Measurements from ENCODE around the gene PPFIA3.
"Not testable (repeated sequence)": the region's sequence is repeated elsewhere in the genome, so short reads cannot be mapped to it uniquely, and the experiment has no call there.

PPFIA3 gene

GRCh38 chr19:49120325-49120683 lies 960 bp downstream of the PPFIA3 start:
- Histone ChIP-seq H3K36me3 (replicated peaks; ENCODE audit: insufficient read depth, low read length) (no peaks in the 10 kb centered on the region), H3K9me2 (replicated peaks; ENCODE audit: insufficient read depth, low read length) (no peaks in the 10 kb centered on the region), H3K27me3 (replicated peaks; ENCODE audit: insufficient read depth, low read length) (peaks cover 30% of the 10 kb centered on the region), H3K4me3 (ENCODE audit: low read length) (0 out of 2 replicates have a peak overlapping the region, but pooled peaks have one; percentile 86), H3F3A (ENCODE audit: insufficient read depth, low read length) (0 out of 2 replicates have a peak, but pooled peaks cover 4% of the 10 kb centered on the region), H3K9ac (ENCODE audit: low read length) (no peak overlapping the region), H2AFZ (ENCODE audit: low read length) (peak overlapping the region; percentile 69; the same call in 1 of the 2 replicates), H3K4me1 (ENCODE audit: low read length) (peaks cover 6% of the 10 kb centered on the region), H3K27ac (ENCODE audit: low read length) (no peak overlapping the region), H3K4me2 (ENCODE audit: low read depth, low read length) (peak overlapping the region; percentile 100; the same call in 1 of the 2 replicates), H3K9me3 (replicated peaks; ENCODE audit: insufficient read depth, low read length) (no peaks in the 10 kb centered on the region), H3K79me2 (ENCODE audit: low read length) (no peaks in the 10 kb centered on the region), H4K20me1 (ENCODE audit: insufficient read depth, low read length) (no peaks in the 10 kb centered on the region)
- DNase-seq: no peak
- no peak for TF ChIP-seq CTCF (IDR thresholded peaks at IDR 0.05; ENCODE audit: low read length)
- TF ChIP-seq EZH2 (optimal IDR thresholded peaks at IDR 0.05; ENCODE audit: low read depth, low read length): no peak
- no peak for TF ChIP-seq EZH2phosphoT487 (IDR thresholded peaks at IDR 0.05; ENCODE audit: low read length)

GRCh38 chr19:49120868-49121267 lies 1.5 kb downstream of the PPFIA3 start:
- no peak overlapping the region for H3K4me2 ChIP-seq (ENCODE audit: low read depth, low read length)
- no peak for DNase-seq

GRCh38 chr19:49121841-49122240 lies 2.5 kb downstream of the PPFIA3 start:
- not testable (repeated sequence) for H2AFZ ChIP-seq (ENCODE audit: low read length); DNase-seq; H3K27ac ChIP-seq (ENCODE audit: low read length); H3K4me3 ChIP-seq (ENCODE audit: low read length); H3K4me2 ChIP-seq (ENCODE audit: low read depth, low read length); H3K9me3 ChIP-seq (replicated peaks; ENCODE audit: insufficient read depth, low read length); H3K79me2 ChIP-seq (ENCODE audit: low read length); H3K36me3 ChIP-seq (replicated peaks; ENCODE audit: insufficient read depth, low read length); H3K9me2 ChIP-seq (replicated peaks; ENCODE audit: insufficient read depth, low read length); H3F3A ChIP-seq (ENCODE audit: insufficient read depth, low read length); H3K4me1 ChIP-seq (ENCODE audit: low read length); H4K20me1 ChIP-seq (ENCODE audit: insufficient read depth, low read length); H3K9ac ChIP-seq (ENCODE audit: low read length)
- peaks cover 30% of the 10 kb centered on the region for H3K27me3 ChIP-seq (replicated peaks; ENCODE audit: insufficient read depth, low read length)

More at GRCh38 chr19:49120868-49121267, 1.5 kb downstream of the PPFIA3 start:
- Histone ChIP-seq H2AFZ (ENCODE audit: low read length) (no peak overlapping the region), H3K9me2 (replicated peaks; ENCODE audit: insufficient read depth, low read length) (no peaks in the 10 kb centered on the region), H3K4me3 (ENCODE audit: low read length) (no peak overlapping the region), H3K9me3 (replicated peaks; ENCODE audit: insufficient read depth, low read length) (no peaks in the 10 kb centered on the region), H3K4me1 (ENCODE audit: low read length) (peaks cover 6% of the 10 kb centered on the region), H3K27ac (ENCODE audit: low read length) (no peak overlapping the region), H3K9ac (ENCODE audit: low read length) (no peak overlapping the region), H3K36me3 (replicated peaks; ENCODE audit: insufficient read depth, low read length) (no peaks in the 10 kb centered on the region), H4K20me1 (ENCODE audit: insufficient read depth, low read length) (no peaks in the 10 kb centered on the region), H3F3A (ENCODE audit: insufficient read depth, low read length) (0 out of 2 replicates have a peak, but pooled peaks cover 4% of the 10 kb centered on the region), H3K27me3 (replicated peaks; ENCODE audit: insufficient read depth, low read length) (peaks cover 30% of the 10 kb centered on the region), H3K79me2 (ENCODE audit: low read length) (no peaks in the 10 kb centered on the region)
- TF ChIP-seq EZH2phosphoT487 (IDR thresholded peaks at IDR 0.05; ENCODE audit: low read length) (no peak), CTCF (IDR thresholded peaks at IDR 0.05; ENCODE audit: low read length) (no peak), EZH2 (optimal IDR thresholded peaks at IDR 0.05; ENCODE audit: low read depth, low read length) (no peak)

GRCh38 chr19:49123285-49123684 lies 3.9 kb downstream of the PPFIA3 start:
- not testable (repeated sequence) for H3K9me2 ChIP-seq (replicated peaks; ENCODE audit: insufficient read depth, low read length); H3K36me3 ChIP-seq (replicated peaks; ENCODE audit: insufficient read depth, low read length); H3K79me2 ChIP-seq (ENCODE audit: low read length); H3K27ac ChIP-seq (ENCODE audit: low read length); H4K20me1 ChIP-seq (ENCODE audit: insufficient read depth, low read length); H3K9me3 ChIP-seq (replicated peaks; ENCODE audit: insufficient read depth, low read length); H2AFZ ChIP-seq (ENCODE audit: low read length); H3K4me3 ChIP-seq (ENCODE audit: low read length); H3F3A ChIP-seq (ENCODE audit: insufficient read depth, low read length); H3K4me1 ChIP-seq (ENCODE audit: low read length); H3K9ac ChIP-seq (ENCODE audit: low read length); DNase-seq; H3K4me2 ChIP-seq (ENCODE audit: low read depth, low read length)
- peaks cover 30% of the 10 kb centered on the region for H3K27me3 ChIP-seq (replicated peaks; ENCODE audit: insufficient read depth, low read length)
